Measurements from ENCODE around the gene PDE3B.

- TF ChIP-seq CTCF (IDR thresholded peaks at IDR 0.05) (no peak), POLR2AphosphoS5 (IDR thresholded peaks at IDR 0.05) (no peak)
These were observed 125.1 kb downstream of the PDE3B start for GRCh38 chr11:14768526-14769188.
